SIG-M5 treated with dmso at 0.1 percent for 504 hours (cell line): ENCODE data around the gene MS4A3.
A peak's percentile ranks its signal among the peaks of the same experiment; 100 is the strongest.
"Not testable (repeated sequence)": the region's sequence is repeated elsewhere in the genome, so short reads cannot be mapped to it uniquely, and the experiment has no call there.

Experiments
- DNase-seq: peaks from one replicate; lab custom pipeline; 2025; ENCODE audit not compliant: unreplicated experiment; lab: John Stamatoyannopoulos, UW

Gene MS4A3

GRCh38 chr11:60056349-60056969 is at the start of gene MS4A3:
Gene MS4A3, plus strand, starts transcription at chr11:60056665. Its CDS starts 4,496 bp downstream, at chr11:60061161.
- DNase-seq, result peak; percentile 97

- no peak for DNase-seq
Measured at GRCh38 chr11:60016881-60017280, 39.6 kb upstream of the MS4A3 start, which contains the start of gene OOSP4B. Gene OOSP4B, plus strand, starts transcription at chr11:60017181.

- no peak for DNase-seq
Measured at GRCh38 chr11:60018058-60018457, 38.4 kb upstream of the MS4A3 start.

DNA sequence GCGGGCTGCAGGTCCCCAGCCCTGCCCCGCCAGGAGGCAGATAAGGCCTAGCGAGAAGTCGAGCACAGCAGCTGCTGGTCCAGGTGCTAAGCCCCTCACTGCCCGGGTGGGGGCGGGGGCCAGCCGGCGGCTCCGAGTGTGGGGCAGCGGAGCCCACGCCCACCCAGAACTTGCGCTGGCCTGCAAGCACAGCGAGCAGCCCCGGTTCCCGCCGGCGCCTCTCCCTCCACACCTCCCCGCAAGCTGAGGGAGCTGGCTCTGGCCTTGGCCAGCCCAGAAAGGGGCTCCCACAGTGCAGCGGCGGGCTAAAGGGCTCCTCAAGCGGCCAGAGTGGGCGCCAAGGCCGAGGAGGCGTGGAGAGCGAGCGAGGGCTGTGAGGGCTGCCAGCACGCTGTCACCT is 36.1 kb upstream of the MS4A3 start:
- DNase-seq, result not testable (repeated sequence)

GRCh38 chr11:60029015-60029632 is 27.3 kb upstream of the MS4A3 start:
- no peak for DNase-seq

DNA sequence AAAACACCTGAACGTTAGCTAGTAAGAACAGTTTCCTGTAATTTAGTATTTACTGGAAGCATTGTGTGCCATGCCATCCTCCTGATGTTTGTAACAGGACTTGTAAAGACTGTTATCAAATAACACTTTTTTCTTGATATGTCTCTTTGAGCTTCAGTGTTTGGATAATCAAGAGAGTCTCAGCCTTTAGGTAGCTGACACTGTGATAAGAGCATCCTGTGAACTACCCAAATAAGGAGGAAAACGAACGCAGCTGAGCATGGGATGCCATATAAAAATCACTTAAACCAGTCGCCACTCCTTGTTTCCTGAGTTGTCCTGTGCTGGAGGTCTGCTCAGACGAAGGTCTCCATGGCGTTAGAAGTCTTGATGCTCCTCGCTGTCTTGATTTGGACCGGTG is 16.4 kb upstream of the MS4A3 start, which contains the start of gene OOSP2:
Gene OOSP2, plus strand, starts transcription at position 301 of the 400 bp plus-strand sequence. Its CDS starts 51 bp downstream, at position 352.
- DNase-seq, result no peak

GRCh38 chr11:60050422-60050821 is 6.0 kb upstream of the MS4A3 start:
- DNase-seq, result not testable (repeated sequence)

DNA sequence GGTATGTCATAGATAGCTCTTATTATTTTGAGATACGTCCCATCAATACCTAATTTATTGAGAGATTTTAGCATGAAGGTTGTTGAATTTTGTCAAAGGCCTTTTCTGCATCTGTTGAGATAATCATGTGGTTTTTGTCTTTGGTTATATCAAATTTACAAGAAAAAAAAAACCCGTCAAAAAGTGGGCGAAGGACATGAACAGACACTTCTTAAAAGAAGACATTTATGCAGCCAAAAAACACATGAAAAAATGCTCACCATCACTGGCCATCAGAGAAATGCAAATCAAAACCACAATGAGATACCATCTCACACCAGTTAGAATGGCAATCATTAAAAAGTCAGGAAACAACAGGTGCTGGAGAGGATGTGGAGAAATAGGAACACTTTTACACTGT is 5.6 kb upstream of the MS4A3 start:
- DNase-seq, result not testable (repeated sequence)

- DNase-seq, result no peak
Measured at GRCh38 chr11:60059052-60059451, 2.6 kb downstream of the MS4A3 start.

GRCh38 chr11:60059521-60060240 is 3.2 kb downstream of the MS4A3 start:
- no peak for DNase-seq

GRCh38 chr11:60064111-60064510 is 7.6 kb downstream of the MS4A3 start:
- DNase-seq, result peak; percentile 72

DNA sequence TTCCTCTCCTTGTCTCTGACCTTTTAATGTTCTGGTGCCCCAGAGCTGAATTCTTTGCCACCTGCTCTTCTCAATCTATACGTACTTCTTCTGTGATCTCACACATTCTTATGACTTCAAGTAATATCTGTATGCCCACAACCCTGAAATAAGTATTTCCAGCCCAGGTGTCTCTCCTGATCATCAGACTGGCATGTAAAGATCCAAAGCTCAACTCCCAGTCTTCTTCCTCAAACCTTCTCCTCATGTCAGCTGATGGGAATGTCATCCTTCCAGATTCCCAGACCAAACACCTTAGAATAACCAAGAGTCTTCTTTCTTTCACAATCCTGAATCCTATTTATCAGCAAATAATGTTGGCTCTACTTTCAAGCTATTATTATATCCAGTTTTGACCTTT is 9.3 kb downstream of the MS4A3 start:
- no peak for DNase-seq

GRCh38 chr11:60069450-60069849 is 13.0 kb downstream of the MS4A3 start:
- DNase-seq, result no peak

GRCh38 chr11:60071644-60072043 is 15.2 kb downstream of the MS4A3 start:
- DNase-seq, result not testable (repeated sequence)

DNA sequence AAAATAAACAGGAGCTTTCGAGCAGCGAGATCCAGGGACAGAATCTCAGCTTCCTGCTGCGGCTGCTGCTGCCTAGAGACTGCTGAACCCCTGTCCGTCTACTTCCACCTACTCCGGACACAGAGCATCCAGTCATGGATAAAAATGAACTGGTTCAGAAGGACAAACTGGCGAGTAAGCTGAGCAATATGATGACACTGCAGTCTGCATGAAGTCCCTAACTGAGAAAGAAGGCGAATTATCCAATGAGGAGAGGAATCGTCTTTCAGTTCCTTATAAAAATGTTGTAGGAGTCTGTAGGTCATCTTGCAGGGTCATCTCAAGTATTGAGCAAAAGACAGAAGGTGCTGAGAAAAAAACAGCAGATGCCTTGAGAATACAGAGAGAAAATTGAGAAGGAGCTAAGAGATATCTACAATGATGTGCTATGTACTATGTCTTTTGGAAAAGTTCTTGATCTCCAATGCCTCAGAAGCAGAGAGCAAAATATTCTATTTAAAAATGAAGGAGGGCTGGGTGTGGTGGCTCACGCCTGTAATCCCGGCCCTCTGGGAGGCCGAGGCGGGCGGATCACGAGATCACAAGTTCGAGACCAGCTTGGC is 20.9 kb downstream of the MS4A3 start:
- no peak for DNase-seq

GRCh38 chr11:60077981-60078380 is 21.5 kb downstream of the MS4A3 start:
- DNase-seq, result peak; percentile 60

DNA sequence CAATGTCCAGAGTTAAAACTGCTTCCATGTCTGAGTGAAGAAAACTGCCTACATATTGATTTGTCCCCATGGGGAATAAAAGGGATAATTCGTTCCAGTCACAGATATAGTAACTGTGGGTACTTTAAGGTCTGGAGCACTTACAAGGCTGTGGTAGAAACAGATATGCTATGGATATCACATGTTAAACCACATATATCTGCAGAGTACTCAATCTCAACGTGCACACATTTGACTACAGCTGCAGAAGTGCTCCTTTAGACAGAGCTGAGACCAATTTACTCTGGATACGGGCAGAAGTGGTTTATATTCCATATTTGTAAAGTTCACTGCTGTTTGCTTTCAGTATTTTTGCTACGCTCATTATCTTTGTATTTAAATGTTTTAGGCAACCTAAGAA is 22.3 kb downstream of the MS4A3 start:
- no peak for DNase-seq

DNA sequence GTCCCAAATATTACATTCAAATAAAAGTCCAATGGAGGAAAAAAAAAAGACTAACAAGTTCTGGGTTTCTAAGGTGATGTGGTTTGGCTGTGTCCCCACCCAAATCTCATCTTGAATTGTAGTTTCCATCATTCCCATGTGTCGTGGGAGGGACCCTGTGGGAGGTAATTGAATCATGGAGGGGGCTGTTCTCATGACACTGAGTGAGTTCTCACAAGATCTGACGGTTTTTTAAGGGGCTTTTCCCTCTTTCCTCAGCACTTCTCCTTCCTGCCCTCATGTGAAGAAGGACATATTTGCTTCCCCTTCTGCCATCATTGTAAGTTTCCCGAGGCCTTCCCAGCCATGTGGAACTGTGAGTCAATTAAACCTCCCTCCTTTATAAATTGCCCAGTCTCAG is 24.1 kb downstream of the MS4A3 start:
- DNase-seq, result no peak

GRCh38 chr11:60084631-60085273 is 28.3 kb downstream of the MS4A3 start:
- no peak for DNase-seq

DNA sequence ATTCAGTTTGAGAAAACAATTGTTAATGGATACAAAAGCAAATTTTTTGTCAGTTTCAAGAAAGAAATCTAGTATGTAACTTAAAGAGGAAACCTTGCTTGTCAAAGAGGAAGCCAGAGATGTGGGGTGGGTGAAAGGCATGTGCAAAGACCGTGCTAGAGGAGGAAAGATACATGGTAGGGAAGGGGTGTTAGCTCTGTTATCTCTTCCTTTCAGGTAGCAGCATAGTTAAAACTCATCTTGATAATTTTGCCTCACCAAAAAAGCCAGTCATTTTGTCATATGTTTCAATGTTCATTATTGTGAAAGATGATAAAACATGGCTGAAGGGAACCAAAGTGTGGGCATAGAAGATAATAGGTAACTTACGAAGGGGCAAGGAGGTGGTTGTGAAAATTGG is 29.4 kb downstream of the MS4A3 start:
- DNase-seq, result no peak

DNA sequence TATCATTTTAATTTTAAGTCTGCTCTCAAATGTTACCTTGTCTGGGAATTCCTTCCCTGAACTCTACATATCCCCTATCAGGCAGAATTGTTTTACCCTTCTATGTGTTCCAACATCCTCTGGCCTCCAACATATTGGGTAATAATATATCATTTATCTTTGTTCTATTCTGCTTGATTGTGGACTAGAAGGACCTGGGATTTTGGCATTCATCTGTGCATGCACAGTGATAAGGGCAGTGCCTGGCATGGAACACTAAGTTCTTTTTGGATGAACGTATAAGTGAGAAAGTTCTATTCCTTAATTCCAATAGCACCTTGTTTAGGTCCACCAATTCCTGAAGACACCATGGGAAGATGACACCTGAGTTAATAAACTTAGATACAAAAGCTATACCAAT is 30.8 kb downstream of the MS4A3 start:
- DNase-seq, result no peak
